Measurements from ENCODE around the gene GFM1.
"Not testable (repeated sequence)": the region's sequence is repeated elsewhere in the genome, so short reads cannot be mapped to it uniquely, and the experiment has no call there.

The GFM1 gene

GRCh38 chr3:158663246-158663645 is 18.9 kb downstream of the GFM1 start:
- no peak for DNase-seq (ENCODE audit: low spot score in 2 of 2)
- Mint-ChIP-seq H3K36me3 (peaks cover 99% of the 10 kb centered on the region), H3K27ac (no peak overlapping the region), H3K9me3 (no peaks in the 10 kb centered on the region), H3K4me3 (no peak overlapping the region), H3K4me1 (no peaks in the 10 kb centered on the region)
- ATAC-seq: no peak

- H3K27ac Mint-ChIP-seq: no peak overlapping the region
- DNase-seq (ENCODE audit: low spot score in 2 of 2) (no peak), ATAC-seq (no peak)
- no peak overlapping the region for H3K4me3 Mint-ChIP-seq
- H3K4me1 Mint-ChIP-seq: no peaks in the 10 kb centered on the region
- peaks cover 99% of the 10 kb centered on the region for H3K36me3 Mint-ChIP-seq
- H3K9me3 Mint-ChIP-seq: no peaks in the 10 kb centered on the region
Observed at GRCh38 chr3:158663832-158664231, 19.5 kb downstream of the GFM1 start.

- H3K4me3 Mint-ChIP-seq: no peak overlapping the region
- H3K4me1 Mint-ChIP-seq: peaks cover under 1% of the 10 kb centered on the region
- DNase-seq (ENCODE audit: low spot score in 2 of 2) (no peak), ATAC-seq (no peak)
- no peaks in the 10 kb centered on the region for H3K9me3 Mint-ChIP-seq
- peaks cover 99% of the 10 kb centered on the region for H3K36me3 Mint-ChIP-seq
- H3K27ac Mint-ChIP-seq: no peak overlapping the region
Observed at GRCh38 chr3:158666416-158666815, 22.1 kb downstream of the GFM1 start.

GRCh38 chr3:158668506-158668905 is 24.2 kb downstream of the GFM1 start:
- H3K4me1 Mint-ChIP-seq: peaks cover 17% of the 10 kb centered on the region
- no peaks in the 10 kb centered on the region for H3K9me3 Mint-ChIP-seq
- H3K36me3 Mint-ChIP-seq: peaks cover 88% of the 10 kb centered on the region
- DNase-seq (ENCODE audit: low spot score in 2 of 2) (no peak), ATAC-seq (no peak)
- H3K27ac Mint-ChIP-seq: no peak overlapping the region
- no peak overlapping the region for H3K4me3 Mint-ChIP-seq

GRCh38 chr3:158671821-158672214 is 27.5 kb downstream of the GFM1 start:
- no peak for DNase-seq (ENCODE audit: low spot score in 2 of 2)
- H3K9me3 Mint-ChIP-seq: no peaks in the 10 kb centered on the region
- H3K4me1 Mint-ChIP-seq: peaks cover 17% of the 10 kb centered on the region
- ATAC-seq: no peak
- peaks cover 76% of the 10 kb centered on the region for H3K36me3 Mint-ChIP-seq
- peak overlapping the region; percentile 86 for H3K4me3 Mint-ChIP-seq
- peak overlapping the region; percentile 96 for H3K27ac Mint-ChIP-seq

- DNase-seq (ENCODE audit: low spot score in 2 of 2) (peak; percentile 31 to 83), ATAC-seq (peak; percentile 99)
- no peaks in the 10 kb centered on the region for H3K9me3 Mint-ChIP-seq
- H3K36me3 Mint-ChIP-seq: peaks cover 76% of the 10 kb centered on the region
- peaks cover 17% of the 10 kb centered on the region for H3K4me1 Mint-ChIP-seq
- peak within 1 kb of the TSS; percentile 96 for H3K27ac Mint-ChIP-seq
- peak within 1 kb of the TSS; percentile 86 for H3K4me3 Mint-ChIP-seq
Observed at GRCh38 chr3:158672215-158673176, 28.2 kb downstream of the GFM1 start, which contains the start of gene LXN. Gene LXN (minus strand): TSS chr3:158672648. CDS start chr3:158672478, 170 bp downstream.

- no peaks in the 10 kb centered on the region for H3K9me3 Mint-ChIP-seq
- H3K4me3 Mint-ChIP-seq: no peak overlapping the region
- no peak for DNase-seq (ENCODE audit: low spot score in 2 of 2)
- peaks cover under 1% of the 10 kb centered on the region for H3K4me1 Mint-ChIP-seq
- ATAC-seq: no peak
- peaks cover 60% of the 10 kb centered on the region for H3K36me3 Mint-ChIP-seq
- no peak overlapping the region for H3K27ac Mint-ChIP-seq
Observed at GRCh38 chr3:158678687-158679086, 34.4 kb downstream of the GFM1 start.

- DNase-seq (ENCODE audit: low spot score in 2 of 2) (no peak), ATAC-seq (no peak)
Observed at GRCh38 chr3:158679547-158680000, 35.2 kb downstream of the GFM1 start.

GRCh38 chr3:158680861-158681260 is 36.5 kb downstream of the GFM1 start:
- Mint-ChIP-seq H3K27ac (no peak overlapping the region), H3K4me1 (peaks cover 4% of the 10 kb centered on the region), H3K9me3 (no peaks in the 10 kb centered on the region), H3K4me3 (no peak overlapping the region), H3K36me3 (peaks cover 66% of the 10 kb centered on the region)
- ATAC-seq (no peak), DNase-seq (ENCODE audit: low spot score in 2 of 2) (no peak)

More at GRCh38 chr3:158679547-158680000, 35.2 kb downstream of the GFM1 start:
- H3K9me3 Mint-ChIP-seq: no peaks in the 10 kb centered on the region
- peaks cover 60% of the 10 kb centered on the region for H3K36me3 Mint-ChIP-seq
- no peak overlapping the region for H3K27ac Mint-ChIP-seq
- H3K4me3 Mint-ChIP-seq: no peak overlapping the region
- peaks cover 4% of the 10 kb centered on the region for H3K4me1 Mint-ChIP-seq

GRCh38 chr3:158683230-158683962 is 39.1 kb downstream of the GFM1 start:
- no peaks in the 10 kb centered on the region for H3K9me3 Mint-ChIP-seq
- H3K4me1 Mint-ChIP-seq: peaks cover 4% of the 10 kb centered on the region
- no peak overlapping the region for H3K27ac Mint-ChIP-seq
- no peak for DNase-seq (ENCODE audit: low spot score in 2 of 2)
- H3K36me3 Mint-ChIP-seq: peaks cover 47% of the 10 kb centered on the region
- H3K4me3 Mint-ChIP-seq: no peak overlapping the region
- peak; percentile 69 for ATAC-seq

GRCh38 chr3:158685159-158685558 is 40.8 kb downstream of the GFM1 start:
- no peak for ATAC-seq
- H3K9me3 Mint-ChIP-seq: no peaks in the 10 kb centered on the region
- DNase-seq (ENCODE audit: low spot score in 2 of 2): no peak
- H3K4me1 Mint-ChIP-seq: peaks cover 4% of the 10 kb centered on the region
- no peak overlapping the region for H3K27ac Mint-ChIP-seq
- no peak overlapping the region for H3K4me3 Mint-ChIP-seq
- peaks cover 62% of the 10 kb centered on the region for H3K36me3 Mint-ChIP-seq

GRCh38 chr3:158693866-158694456 is 49.6 kb downstream of the GFM1 start:
- not testable (repeated sequence) for H3K4me1 Mint-ChIP-seq; DNase-seq (ENCODE audit: low spot score in 2 of 2); ATAC-seq; H3K27ac Mint-ChIP-seq; H3K9me3 Mint-ChIP-seq; H3K4me3 Mint-ChIP-seq
- peaks cover 77% of the 10 kb centered on the region for H3K36me3 Mint-ChIP-seq

- no peak for DNase-seq (ENCODE audit: low spot score in 2 of 2)
- Mint-ChIP-seq H3K9me3 (no peaks in the 10 kb centered on the region), H3K27ac (no peak overlapping the region), H3K4me1 (no peaks in the 10 kb centered on the region), H3K36me3 (peaks cover 51% of the 10 kb centered on the region), H3K4me3 (no peak overlapping the region)
- no peak for ATAC-seq
Observed at GRCh38 chr3:158696618-158697017, 52.3 kb downstream of the GFM1 start.

GRCh38 chr3:158700559-158700958 is 56.2 kb downstream of the GFM1 start:
- Mint-ChIP-seq H3K4me1 (no peaks in the 10 kb centered on the region), H3K4me3 (no peak overlapping the region), H3K36me3 (peaks cover 12% of the 10 kb centered on the region), H3K27ac (no peak overlapping the region), H3K9me3 (no peaks in the 10 kb centered on the region)
- ATAC-seq (no peak), DNase-seq (ENCODE audit: low spot score in 2 of 2) (no peak)

- no peak for ATAC-seq
- Mint-ChIP-seq H3K27ac (no peak overlapping the region), H3K4me3 (no peak overlapping the region), H3K4me1 (no peaks in the 10 kb centered on the region), H3K9me3 (no peaks in the 10 kb centered on the region), H3K36me3 (peaks cover 7% of the 10 kb centered on the region)
- DNase-seq (ENCODE audit: low spot score in 2 of 2): no peak
Observed at GRCh38 chr3:158701420-158702065, 57.2 kb downstream of the GFM1 start.

Measured in stimulated activated effector memory CD8-positive, alpha-beta T cell treated with anti-CD3 and anti-CD28 coated beads, Interleukin-12 subunit alpha, Interleukin-12 subunit beta, amount 100 ng/mL, for 72 hours (primary cell).